Embryonic facial prominence (tissue), 1 donor: ENCODE results near the gene SCD5.

Experiments used
- DNase-seq: peaks from one replicate; pipeline ENCODE4 v3.0.0-alpha.2; 2016; ENCODE audit errors: extremely low spot score

SCD5 gene

DNA sequence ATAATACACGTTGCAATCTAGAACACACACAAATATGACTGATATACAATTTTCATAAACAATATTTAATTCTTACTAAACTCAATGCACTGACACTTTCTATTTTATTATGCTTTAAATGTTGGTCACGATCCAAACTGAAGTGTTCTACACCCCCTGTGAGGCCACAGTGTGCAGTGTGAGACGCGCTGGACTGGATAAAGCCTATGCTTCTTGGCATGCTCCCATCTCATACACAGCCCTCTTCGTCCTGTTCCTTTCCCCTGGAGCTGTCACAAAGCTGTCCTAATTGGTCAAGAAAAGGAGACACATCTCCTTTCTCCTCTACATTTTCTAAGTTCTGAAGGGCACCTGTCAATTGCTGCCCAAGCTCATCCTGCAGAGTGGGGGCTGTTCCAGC lies 72.0 kb downstream of the SCD5 start:
- no peak for DNase-seq

GRCh38 chr4:82721819-82722423 lies 76.7 kb downstream of the SCD5 start:
- DNase-seq = no peak

DNA sequence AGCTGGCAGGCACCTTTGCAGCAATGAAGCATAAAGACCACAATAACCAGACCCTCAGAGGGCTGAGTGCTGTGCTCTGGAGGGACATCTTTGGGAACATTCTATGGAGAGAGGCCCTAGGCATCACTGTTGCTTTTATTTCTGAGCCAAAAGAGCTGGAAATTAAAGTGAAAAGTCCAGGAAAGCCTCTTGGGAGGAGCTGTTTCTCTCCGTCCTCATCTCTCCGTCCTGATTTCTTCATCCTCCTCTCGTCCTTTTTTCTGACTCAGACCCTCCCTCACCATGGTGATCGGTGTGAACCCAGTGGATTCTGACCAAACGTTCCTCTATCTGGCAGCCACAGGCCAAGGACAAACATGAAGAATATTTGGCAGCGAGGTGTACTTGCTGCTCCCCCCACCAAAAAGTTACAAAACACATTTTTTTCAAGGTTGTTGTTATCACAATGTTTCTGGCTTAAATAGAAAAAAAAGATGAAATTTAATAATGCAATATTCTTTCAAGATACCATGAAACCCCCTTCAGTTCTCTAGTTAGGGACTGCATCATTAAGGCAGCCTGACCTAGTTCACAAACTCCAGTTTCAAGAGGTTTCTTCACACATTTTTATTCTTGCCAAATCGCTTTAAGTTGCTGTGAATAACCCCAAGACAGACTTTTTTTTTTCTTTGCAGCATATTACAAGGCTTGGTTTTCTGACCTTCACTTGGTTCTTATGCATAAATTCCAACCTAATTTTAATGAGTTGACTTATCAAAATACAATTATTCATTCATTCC lies 80.2 kb downstream of the SCD5 start:
- no peak for DNase-seq

GRCh38 chr4:82715731-82716617 lies 82.6 kb downstream of the SCD5 start:
- DNase-seq = no peak

DNA sequence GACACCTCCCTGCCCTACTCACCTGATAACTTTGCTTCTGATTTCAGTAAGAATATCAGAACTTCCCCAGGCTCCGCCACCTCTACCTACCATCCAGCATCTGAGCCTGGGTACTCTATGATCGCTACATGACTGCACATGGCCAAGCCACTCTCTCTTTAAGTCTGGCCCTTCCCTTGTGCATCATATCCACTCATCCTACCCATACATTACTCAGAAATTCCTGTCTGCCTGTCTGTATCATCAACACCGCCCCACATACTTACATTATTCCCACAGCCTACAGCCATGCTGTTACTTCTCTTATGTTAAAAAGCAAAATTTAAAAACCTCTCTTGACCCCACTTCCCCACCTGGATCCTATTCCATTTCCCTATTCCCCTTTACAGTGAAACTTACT lies 84.7 kb downstream of the SCD5 start:
- no peak for DNase-seq

DNA sequence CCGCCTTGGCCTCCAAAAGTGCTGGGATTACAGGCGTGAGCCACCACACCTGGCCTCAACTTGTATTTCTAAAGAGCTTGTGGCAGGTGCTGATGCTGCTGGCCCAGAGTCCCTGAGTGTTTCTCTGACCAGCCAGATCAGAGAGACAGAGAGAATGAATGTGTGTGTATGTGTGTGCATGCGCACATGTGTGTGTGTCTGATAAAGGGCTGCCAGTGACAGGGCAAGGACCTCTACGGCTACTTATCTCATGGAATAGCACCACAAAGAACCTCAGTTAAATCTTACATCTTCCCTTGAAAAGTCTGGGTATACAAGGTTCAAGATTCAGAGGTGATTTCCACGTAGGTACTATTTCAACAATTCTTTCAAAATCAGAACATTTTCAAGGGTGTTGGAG lies 86.0 kb downstream of the SCD5 start:
- no peak for DNase-seq

DNA sequence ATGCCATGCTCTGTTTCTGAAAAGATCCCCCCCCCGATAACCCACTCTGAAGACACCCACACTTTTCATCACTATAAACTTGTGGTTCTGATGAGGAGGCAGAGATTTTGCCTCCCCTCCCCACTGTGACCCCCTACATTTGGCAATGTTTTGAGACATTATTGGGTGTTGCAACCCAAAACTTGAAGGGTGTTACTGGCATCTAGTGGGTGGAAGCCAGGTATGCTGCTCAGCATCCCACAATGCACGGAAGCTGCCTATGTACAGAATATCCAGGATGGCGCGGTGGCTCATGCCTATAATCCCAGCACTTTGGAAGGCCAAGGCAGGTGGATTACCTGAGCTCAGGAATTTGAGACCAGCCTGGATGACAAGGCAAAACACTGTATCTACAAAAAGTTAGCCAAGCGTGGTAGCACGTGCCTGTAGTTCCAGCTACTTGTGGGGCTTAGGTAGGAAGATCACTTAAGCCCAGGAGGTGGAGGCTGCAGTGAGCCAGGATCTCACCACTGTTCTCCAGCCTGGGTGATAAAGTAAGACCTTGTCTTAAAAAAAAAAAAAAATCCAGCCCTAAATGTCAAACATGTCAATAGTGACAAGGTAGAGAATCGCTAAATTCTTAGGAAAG lies 87.3 kb downstream of the SCD5 start:
- no peak for DNase-seq

- DNase-seq = no peak
Measured at GRCh38 chr4:82710197-82710929, 88.2 kb downstream of the SCD5 start.

DNA sequence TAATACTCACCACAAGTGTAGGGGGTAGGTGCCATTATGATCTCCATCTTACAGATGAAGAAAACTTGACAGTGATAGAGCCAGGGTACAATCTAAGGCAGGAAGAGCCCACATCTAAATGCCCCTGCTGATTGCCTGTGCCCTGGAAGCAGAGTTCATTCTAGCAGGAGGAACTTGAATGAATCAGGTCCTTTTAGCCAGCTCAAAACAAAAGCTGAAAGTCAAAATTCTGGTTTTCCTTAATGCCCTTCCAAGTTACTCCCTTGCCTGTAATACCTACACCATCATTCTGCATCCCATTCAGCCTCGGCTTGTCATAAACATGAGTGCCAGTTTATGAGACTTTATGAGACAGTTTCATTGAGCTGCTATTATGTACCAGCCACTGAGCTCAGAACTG lies 89.6 kb downstream of the SCD5 start:
- no peak for DNase-seq

- DNase-seq = no peak
Measured at GRCh38 chr4:82706349-82707000, 92.1 kb downstream of the SCD5 start.

GRCh38 chr4:82705928-82706300 lies 92.7 kb downstream of the SCD5 start:
- no peak for DNase-seq

DNA sequence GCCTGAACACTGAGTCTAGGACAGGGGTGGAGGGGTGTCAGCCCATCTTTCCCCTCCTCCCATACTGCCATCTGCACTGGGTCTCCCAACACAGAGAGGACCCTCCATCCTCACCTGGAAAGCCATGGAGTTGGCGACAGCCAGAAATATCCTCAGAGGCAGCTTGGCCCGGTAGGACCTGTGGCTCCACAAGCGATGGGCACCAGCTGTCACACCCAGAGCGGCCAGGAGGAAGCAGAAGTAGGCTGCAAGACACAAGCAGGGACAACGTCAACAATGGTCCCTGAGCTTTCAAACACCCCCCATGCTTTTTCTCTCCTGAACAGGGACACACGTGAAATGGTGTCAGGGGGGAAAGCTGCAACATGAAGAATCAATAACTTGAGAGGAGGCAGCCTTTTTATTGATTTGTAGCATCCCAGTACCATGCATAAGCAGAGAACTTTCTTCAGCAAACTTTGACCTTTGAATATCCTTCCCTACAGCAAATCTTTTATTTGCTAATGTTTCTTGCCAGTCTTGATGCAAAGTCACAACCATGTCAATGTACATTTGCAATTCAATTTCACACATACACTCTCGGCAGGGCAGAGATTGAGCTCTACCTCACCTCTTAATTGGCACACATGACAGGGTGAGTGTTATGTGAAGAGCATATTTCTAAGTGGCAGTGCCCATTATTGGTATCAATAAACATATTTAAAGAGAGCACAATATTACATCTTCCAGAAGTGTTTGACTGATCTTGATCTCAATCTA lies 93.2 kb downstream of the SCD5 start:
- no peak for DNase-seq

DNA sequence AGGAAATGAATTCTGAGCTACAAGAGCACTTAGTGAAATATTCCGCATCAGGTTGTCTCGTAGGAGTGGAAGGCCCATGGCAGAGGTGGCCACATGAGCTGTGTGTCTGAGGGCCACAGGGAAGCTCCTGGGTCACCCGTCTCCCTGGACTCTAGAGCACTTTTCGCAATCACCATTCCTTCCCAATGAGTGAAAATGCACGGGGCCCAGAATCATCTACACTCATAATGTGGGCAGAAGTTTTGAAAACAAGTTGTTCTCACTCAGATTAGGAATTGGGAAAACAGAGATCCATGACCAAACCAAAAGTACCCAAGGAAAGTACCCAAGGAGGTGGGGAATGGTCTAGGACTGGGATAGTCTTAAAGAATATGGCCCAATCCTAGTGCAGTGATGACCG lies 94.4 kb downstream of the SCD5 start:
- DNase-seq = no peak

DNA sequence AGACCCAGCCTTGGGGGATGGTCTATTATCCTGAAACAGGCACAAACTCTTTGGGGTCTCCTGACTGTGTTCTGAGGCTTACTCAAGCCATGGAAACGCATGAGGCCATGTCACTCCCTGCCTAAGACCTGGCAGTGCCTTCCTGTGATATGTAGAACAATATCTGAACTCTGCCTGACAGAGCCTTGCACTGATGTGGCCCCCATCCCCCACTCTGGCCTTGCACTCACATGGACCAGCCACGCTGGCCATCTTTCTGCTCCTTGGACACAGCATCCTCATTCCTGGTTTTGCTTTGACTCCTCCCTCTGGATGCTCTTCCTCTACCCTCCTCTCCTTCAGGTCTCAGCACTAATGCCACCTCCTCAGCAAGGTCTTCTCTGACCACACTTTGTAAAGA lies 100.2 kb downstream of the SCD5 start:
- no peak for DNase-seq

DNA sequence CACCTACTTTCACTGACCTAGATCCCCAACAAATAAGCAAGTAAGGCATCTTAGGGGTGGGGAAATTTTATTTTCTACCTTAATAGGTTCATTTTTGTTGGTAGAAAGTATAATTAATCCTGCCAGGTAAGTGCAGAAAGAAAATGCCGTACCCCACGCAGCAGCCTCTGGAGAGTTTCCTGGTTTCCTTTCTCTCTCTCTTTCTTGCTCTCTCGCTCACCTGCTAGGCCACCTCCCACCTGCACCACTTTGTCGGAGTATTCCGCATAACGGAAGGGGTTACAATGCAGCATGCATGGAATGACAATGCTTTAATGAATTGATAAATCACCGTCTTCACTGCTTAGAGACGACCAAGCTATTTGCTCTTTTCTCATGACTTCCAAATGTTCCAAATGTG lies 101.0 kb downstream of the SCD5 start:
- no peak for DNase-seq

DNA sequence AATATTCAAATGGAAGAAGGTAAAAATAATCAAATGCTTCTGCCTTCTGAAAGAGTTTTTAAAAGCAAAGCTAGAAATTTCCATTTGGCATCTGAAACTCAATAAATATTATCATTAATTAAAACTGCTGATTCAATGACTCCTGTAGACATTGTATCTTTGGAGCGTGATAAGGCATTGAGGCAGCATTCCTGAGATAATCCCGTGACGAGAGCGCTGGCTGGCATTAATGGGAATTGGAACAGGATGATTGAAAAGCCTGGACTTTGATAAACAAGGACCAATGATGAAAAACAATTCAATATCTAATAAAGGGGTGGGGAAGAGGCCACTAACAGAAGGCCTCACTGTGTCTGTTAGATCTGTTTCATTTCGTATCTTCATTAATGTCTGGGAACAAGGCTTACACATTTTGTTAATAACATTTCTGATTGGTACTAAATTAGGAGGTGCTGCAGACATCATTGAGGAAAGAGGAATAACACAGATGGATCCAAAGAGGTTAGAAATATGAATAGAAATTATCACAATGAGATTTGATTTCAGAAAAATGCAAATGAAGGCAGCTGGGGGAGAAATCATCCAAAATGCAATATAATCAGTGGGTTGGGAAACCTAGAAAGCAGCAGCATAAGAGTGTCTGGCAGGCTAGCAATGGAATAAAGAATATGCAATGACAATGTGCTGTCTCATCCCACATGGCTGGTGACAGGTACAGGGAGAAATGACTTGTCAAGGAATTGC lies 102.3 kb downstream of the SCD5 start:
- no peak for DNase-seq

- no peak for DNase-seq
Measured at GRCh38 chr4:82694892-82695291, 103.7 kb downstream of the SCD5 start.

- DNase-seq = no peak
Measured at GRCh38 chr4:82694046-82694445, 104.5 kb downstream of the SCD5 start.

GRCh38 chr4:82692101-82692780 lies 106.4 kb downstream of the SCD5 start:
- DNase-seq = no peak
